ENCODE results near the gene MEF2A.

Gene MEF2A

GRCh38 chr15:99564221-99565048, 1.3 kb upstream of the MEF2A start:
- FAIRE-seq = no peak

GRCh38 chr15:99565049-99565298, 810 bp upstream of the MEF2A start:
- FAIRE-seq = no peak

- no peak for FAIRE-seq
Observed at GRCh38 chr15:99566157-99566897, 543 bp downstream of the MEF2A start.

GRCh38 chr15:99568625-99569352, 3.0 kb downstream of the MEF2A start:
- no peak for FAIRE-seq

- FAIRE-seq = no peak
Observed at GRCh38 chr15:99571299-99571698, 5.5 kb downstream of the MEF2A start.

- no peak for FAIRE-seq
Observed at GRCh38 chr15:99574048-99574447, 8.3 kb downstream of the MEF2A start.

GRCh38 chr15:99574502-99574901, 8.7 kb downstream of the MEF2A start:
- FAIRE-seq = no peak

GRCh38 chr15:99578809-99579208, 13.0 kb downstream of the MEF2A start:
- no peak for FAIRE-seq

- FAIRE-seq = no peak
Observed at GRCh38 chr15:99580076-99580475, 14.3 kb downstream of the MEF2A start.

- no peak for FAIRE-seq
Observed at GRCh38 chr15:99582508-99582960, 16.8 kb downstream of the MEF2A start.

- no peak for FAIRE-seq
Observed at GRCh38 chr15:99584081-99584600, 18.4 kb downstream of the MEF2A start.

- no peak for FAIRE-seq
Observed at GRCh38 chr15:99586121-99586520, 20.3 kb downstream of the MEF2A start.

GRCh38 chr15:99589801-99590200, 24.0 kb downstream of the MEF2A start:
- FAIRE-seq = no peak

- no peak for FAIRE-seq
Observed at GRCh38 chr15:99590913-99591646, 25.3 kb downstream of the MEF2A start.

GRCh38 chr15:99592145-99592791, 26.5 kb downstream of the MEF2A start:
- FAIRE-seq = no peak

GRCh38 chr15:99593070-99593469, 27.3 kb downstream of the MEF2A start:
- no peak for FAIRE-seq

GRCh38 chr15:99594916-99595315, 29.1 kb downstream of the MEF2A start:
- FAIRE-seq = no peak

GRCh38 chr15:99598296-99598695, 32.5 kb downstream of the MEF2A start:
- FAIRE-seq = no peak

GRCh38 chr15:99603828-99604227, 38.0 kb downstream of the MEF2A start:
- no peak for FAIRE-seq

- FAIRE-seq = no peak
Observed at GRCh38 chr15:99604865-99605264, 39.1 kb downstream of the MEF2A start.

GRCh38 chr15:99605490-99605931, 39.7 kb downstream of the MEF2A start:
- no peak for FAIRE-seq

GRCh38 chr15:99605990-99606389, 40.2 kb downstream of the MEF2A start:
- no peak for FAIRE-seq

Data from colon (tissue), 2 donors.